H1 (cell line): ENCODE results near the gene CORO2B.

Source experiments
- CREB1 ChIP-seq: IDR thresholded peaks from 2 replicates; pipeline ENCODE4 v1.6.1; 2012; ENCODE audit warnings: inconsistent platforms
- CTCF ChIP-seq, 3 experiments: IDR thresholded peaks; 1 replicate in 2 of 3; 2 replicates in 1 of 3; pipeline versions ENCODE4 v1.5.1 to v1.6.1; 2011; ENCODE audit warnings: low read length in 3 of 3, mild to moderate bottlenecking in 3 of 3, inconsistent platforms in 2 of 3, low read depth in 1 of 3, moderate library complexity in 1 of 3; ENCODE audit not compliant: insufficient read depth in 1 of 3; ENCODE audit errors: control extremely low read depth in 1 of 3
- KDM1A ChIP-seq: fragments of 200-600, 300-600 bp; sonication (generic); IDR thresholded peaks from 2 replicates; pipeline ENCODE4 v1.7.1; 2016; ENCODE audit warnings: mild to moderate bottlenecking, low read length, borderline replicate concordance
- TAF1 ChIP-seq: IDR thresholded peaks from 2 replicates; pipeline ENCODE4 v1.6.1; 2011; ENCODE audit warnings: mild to moderate bottlenecking, low read depth, low read length

GRCh38 chr15:68550004-68550403 is 28.8 kb upstream of the CORO2B start:
- no peak for TF ChIP-seq CREB1
- TF ChIP-seq CTCF (IDR thresholded peaks at IDR 0.05; ENCODE audit: control extremely low read depth in 1 of 3, insufficient read depth in 1 of 3, low read depth in 1 of 3, low read length in 3 of 3), result no peak
- no peak for TF ChIP-seq TAF1
- no peak for TF ChIP-seq KDM1A
